GM23248 (cell line): ENCODE data around the gene SRPRA.

ENCODE experiments used
- EZH2 ChIP-seq: fragments of 200-600 bp; sonication (generic); IDR thresholded peaks from 2 replicates; pipeline ENCODE4 v1.6.1; 2018; ENCODE audit warnings: antibody characterized with exemption, mild to moderate bottlenecking; ENCODE audit not compliant: insufficient read depth, poor library complexity, severe bottlenecking
- EZH2phosphoT487 ChIP-seq: fragments of 200-600 bp; sonication (generic); IDR thresholded peaks from 2 replicates; pipeline ENCODE4 v1.6.1; 2018; ENCODE audit warnings: antibody characterized with exemption, moderate library complexity, mild to moderate bottlenecking, low read depth; ENCODE audit not compliant: insufficient read depth

- TF ChIP-seq EZH2phosphoT487 = no peak
- no peak for TF ChIP-seq EZH2
These were observed 14.3 kb upstream of the SRPRA start, which contains the start of gene TIRAP for GRCh38 chr11:126282736-126283591.
